GM04503 (cell line): ENCODE data around the gene MEIS2.

ENCODE experiments used
- DNase-seq: peaks from one replicate; pipeline ENCODE4 v3.0.0-alpha.2; 2012; ENCODE audit warnings: low read depth

MEIS2 gene

GRCh38 chr15:37041042-37041441, 59.3 kb downstream of the MEIS2 start:
- DNase-seq: no peak

- DNase-seq: no peak
These were observed 60.1 kb downstream of the MEIS2 start for GRCh38 chr15:37040072-37040742.

GRCh38 chr15:37038716-37039106, 61.6 kb downstream of the MEIS2 start:
- no peak for DNase-seq

DNA sequence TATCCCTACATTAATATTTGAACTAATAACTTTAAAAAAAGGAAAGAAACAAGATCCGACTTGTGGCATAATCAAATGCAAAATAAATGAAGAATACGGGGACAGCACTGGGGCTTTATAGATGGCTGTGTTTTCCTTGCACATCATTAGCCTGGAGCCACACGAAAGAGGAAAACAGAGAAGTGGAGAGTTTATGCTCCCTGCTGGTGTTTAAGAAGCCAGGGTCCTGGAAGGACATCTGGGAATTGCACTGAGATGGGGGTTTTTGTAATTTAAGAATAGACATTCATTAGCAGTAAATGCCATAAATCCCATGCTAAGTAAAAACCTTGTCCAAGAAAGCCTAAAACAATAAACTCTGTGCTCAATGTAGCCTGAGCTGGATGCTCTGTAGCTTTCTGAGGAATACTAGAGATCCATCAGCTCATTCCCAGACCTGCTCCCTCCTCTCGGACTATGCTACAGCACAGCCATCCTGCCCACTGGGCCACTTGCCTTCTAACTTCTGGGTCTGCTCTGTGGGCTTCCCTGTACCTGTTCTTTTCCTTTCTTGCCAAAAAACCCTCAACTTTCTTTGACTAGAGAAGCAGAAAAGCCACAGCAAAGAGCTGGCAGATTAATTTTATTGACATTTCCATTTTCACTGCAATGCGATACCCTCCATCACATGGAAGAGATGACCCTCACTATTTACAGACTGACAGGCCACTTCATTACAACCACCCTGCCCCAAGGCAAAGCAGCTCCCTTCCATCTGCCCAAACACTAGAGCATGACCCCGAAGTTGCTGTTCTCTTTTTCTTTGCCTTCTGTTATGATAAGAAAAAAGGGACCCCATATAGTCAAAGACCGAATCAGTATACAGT, 62.3 kb downstream of the MEIS2 start:
- DNase-seq: no peak

DNA sequence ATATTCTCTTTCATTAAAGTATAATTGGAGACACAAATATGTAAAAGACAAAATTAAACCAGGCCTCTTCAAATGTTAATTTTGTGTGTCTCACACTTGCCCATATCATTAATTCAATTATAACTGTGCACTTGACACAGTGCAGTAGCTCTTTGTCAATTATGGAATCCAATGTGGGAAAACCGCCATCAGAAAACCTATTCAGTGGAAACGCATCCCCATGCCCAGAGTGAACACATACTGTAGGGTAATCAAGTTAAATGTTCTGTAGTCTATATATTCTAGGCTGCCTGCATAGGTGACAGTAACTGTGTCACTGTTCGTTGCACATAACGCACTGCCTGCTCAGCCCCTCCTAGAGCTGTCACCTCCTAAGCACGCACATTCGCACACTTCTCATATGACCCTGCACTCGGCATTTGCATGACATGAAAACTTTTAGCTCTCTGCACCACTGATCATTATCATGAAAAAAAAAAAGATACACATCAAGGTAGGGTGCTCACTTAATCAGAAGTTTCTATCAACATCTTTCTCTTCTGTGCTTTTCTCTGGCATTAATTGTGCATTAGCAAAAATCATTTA, 63.2 kb downstream of the MEIS2 start:
- no peak for DNase-seq

- peak; percentile 50 for DNase-seq
These were observed 65.3 kb downstream of the MEIS2 start for GRCh38 chr15:37034835-37035748.

DNA sequence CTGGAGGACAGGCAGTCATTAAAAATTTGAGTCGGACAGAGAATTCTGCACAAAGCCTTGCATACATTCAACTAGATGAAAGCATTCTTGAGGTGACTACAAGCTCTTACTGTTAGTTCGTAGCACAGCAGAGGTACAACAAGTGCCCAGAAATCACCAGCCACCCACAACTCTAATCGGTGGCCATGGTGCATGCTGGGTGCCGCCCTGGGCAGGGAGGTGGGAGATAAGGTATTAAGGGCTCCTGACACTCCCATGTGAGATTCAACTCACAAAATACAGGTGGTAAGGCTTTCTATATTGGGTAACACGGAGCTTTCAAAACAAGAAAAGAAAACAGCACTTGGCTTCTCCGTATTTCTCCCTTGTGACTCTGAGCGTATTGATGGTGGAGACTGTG, 66.0 kb downstream of the MEIS2 start:
- DNase-seq: no peak

GRCh38 chr15:37032091-37032775, 68.1 kb downstream of the MEIS2 start:
- DNase-seq: no peak

DNA sequence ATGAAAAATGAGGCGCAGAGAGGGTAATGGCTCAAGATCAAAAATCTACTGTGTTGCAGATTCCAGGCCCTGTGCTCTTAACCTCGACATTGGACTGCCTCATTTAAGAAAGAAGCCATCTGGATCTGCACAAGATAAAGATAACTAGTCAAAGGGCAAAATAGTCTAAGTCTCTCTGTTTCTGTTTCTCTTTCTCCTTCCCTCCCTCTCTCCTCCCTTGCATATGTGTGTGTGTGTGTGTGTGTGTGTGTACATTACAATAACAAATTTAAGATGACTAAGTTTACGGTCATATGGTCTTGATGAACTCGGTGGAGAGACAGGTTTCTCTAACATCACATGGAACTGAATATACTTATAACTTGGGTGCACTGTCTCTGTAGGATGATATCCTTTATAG, 69.2 kb downstream of the MEIS2 start:
- no peak for DNase-seq

GRCh38 chr15:37028625-37029296, 71.6 kb downstream of the MEIS2 start:
- DNase-seq: peak; percentile 87

- no peak for DNase-seq
These were observed 79.5 kb downstream of the MEIS2 start for GRCh38 chr15:37020852-37021251.

DNA sequence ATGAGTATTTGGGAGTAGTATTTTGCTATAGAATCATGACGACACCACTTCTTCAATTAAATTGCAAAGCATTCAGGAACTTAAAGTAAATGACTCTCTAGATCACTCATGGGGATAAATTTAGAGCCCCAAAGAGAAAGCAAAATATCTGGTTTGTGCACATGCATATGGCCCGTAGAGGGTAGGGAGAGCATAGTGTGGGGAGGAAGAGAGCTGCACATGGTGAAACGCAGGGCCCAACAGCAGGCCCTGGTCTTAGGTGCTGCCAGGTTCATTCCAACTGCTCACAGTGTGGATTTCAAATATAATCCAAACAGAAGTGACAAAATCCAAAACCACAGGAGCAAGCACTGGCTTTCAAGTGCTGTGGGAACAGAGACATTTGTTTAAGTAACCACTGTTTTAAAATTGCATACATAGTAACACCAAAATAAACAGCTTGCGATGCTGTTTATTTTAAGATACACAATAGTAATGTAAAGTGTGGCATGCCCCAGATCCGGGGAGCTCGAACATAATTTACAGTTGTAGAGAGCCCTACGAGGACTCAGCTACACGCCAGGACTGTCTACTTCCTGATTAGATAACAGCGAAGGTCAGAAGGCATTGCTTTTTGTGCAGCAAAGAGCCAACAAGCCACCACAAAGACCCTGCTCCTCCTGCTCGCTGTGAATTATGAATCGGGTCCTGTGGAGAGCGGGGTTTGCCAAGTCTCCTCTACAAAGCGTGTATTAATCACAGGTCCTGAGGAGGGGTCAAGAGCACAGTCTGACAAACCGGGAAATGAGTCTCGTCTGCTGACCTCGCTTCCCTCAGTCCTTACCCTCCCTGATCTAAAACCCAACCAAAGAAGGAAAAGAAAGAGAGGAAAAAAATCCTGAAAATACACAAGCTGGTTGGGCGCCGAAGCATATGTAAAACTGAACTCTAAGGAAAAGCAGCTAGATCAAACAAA, 80.6 kb downstream of the MEIS2 start:
- DNase-seq: no peak

GRCh38 chr15:37017031-37017625, 83.2 kb downstream of the MEIS2 start:
- no peak for DNase-seq

DNA sequence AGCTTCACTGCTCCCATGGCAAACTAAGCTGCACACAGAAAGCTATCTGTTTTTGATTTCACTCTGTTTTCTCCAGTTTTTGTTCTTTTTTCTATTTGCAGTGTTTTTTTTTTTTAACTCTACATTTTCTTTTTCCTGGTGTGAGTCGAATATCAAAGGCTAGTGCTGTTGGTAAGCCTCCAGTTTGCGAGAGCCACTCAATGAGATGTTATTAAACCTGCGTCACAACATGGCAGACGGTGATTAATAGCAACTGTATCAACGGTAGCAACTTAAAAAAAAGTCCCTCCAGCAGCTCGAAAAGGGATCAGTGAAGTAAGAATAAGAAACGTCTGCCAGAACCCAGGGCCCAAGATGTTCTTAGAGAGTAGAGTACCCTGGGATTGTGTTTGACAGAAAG, 84.1 kb downstream of the MEIS2 start:
- no peak for DNase-seq

GRCh38 chr15:37015451-37015850, 84.9 kb downstream of the MEIS2 start:
- DNase-seq: no peak

DNA sequence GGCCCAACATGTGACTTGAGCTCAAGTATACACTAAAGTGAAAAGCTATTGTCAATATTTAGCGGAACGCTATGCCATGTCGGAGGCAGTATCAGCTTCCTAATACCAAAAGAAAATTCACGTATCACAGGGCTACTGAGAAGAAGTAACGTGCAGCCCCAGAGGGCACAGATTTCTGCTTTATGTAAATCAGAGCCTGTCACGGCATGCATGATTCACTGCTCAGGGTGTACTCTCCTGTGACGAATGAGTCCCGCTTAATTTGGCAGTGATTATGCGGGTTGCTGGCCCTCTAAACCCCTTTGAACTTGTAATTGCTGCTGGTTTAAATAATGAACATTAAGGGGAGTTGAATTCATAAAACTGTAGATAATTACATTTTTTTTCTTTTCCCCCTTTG, 85.3 kb downstream of the MEIS2 start:
- DNase-seq: no peak

- no peak for DNase-seq
These were observed 85.8 kb downstream of the MEIS2 start for GRCh38 chr15:37014566-37014965.

DNA sequence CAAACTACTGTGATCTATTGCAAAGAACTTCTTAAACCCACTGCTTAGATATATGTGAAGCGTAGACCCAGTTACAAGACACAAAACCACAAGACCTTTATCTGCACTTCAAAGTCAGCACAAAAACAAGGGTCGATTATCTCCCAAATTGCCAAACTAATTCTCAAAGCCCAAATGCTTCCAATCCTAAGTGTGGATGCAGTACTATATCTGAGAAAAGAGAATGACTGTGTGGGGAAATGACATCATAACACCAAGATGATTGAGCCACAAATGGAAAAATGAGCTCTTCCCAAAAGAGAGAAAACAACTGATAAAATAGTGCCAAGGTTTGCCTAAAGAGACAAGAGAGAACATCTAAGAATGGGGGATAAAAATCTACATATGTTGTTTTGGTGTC, 86.2 kb downstream of the MEIS2 start:
- DNase-seq: no peak

DNA sequence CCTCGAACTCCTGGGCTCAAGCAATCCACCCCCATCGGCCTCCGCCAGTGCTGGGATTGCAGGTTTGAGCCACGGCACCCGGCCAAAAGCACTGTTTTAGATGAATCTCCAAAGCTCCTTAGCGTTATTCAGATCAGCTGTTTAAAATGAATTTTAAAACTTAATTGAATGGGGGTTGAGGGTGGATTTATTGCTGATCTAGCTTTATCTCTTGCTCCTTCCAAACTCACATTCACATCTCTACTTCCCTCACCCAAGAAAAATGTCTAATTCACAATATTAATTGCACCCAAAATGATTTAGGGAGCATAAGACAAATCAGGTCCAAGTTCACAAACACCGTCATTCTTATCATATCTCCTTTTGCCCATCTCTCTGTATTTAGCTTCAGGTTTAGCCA, 89.8 kb downstream of the MEIS2 start:
- no peak for DNase-seq
